Prostate gland (tissue), 2 donors: ENCODE measurements around the gene FIGNL2. TPM values are rescaled to one million over a fixed set of nuclear protein-coding genes. Genes with fewer than 3 reads are reported as not detected.

ENCODE experiments used
- DNase-seq: peaks from one replicate; pipeline ENCODE4 v3.0.0-alpha.2; 2019; ENCODE audit warnings: low spot score
- H3K27ac ChIP-seq, 2 donors: fragments of 200-600 bp; sonication (generic); 2 replicates each; pipeline ENCODE4 v1.5.1; 2017 to 2019
- H3K27me3 ChIP-seq: fragments of 200-600 bp; sonication (generic); replicated peaks from 2 replicates; pipeline ENCODE4 v1.5.1; 2019; ENCODE audit not compliant: insufficient read depth
- H3K36me3 ChIP-seq, 2 donors: fragments of 200-600 bp; sonication (generic); 1 replicate in 1 of 2; 2 replicates in 1 of 2; pipeline versions ENCODE4 v1.5.1 to v1.8.1; 2017 to 2019
- H3K4me1 ChIP-seq: fragments of 200-600 bp; sonication (generic); replicated peaks from 2 replicates; pipeline ENCODE4 v1.5.1; 2019
- H3K4me3 ChIP-seq, 2 donors: fragments of 200-600 bp; sonication (generic); 2 replicates each; pipeline ENCODE4 v1.5.1; 2017 to 2019
- H3K9me3 ChIP-seq: fragments of 200-600 bp; sonication (generic); 2 replicates; pipeline ENCODE4 v1.5.1; 2017
- POLR2A ChIP-seq: fragments of 450-650 bp; IDR thresholded peaks from one replicate; pipeline ENCODE4 v1.6.1; 2016; ENCODE audit warnings: antibody characterized with exemption, mild to moderate bottlenecking
- POLR2AphosphoS5 ChIP-seq: sonication (generic); formaldehyde crosslinking; IDR thresholded peaks from one replicate; pipeline ENCODE4 v1.6.1; 2017; ENCODE audit warnings: antibody characterized with exemption
- WGBS: methylation state at CpG from one replicate; pipeline ENCODE4 v1.1.5; 2018; 5-methylcytosine and 5-hydroxymethylcytosine counted together
- intact Hi-C: fragments of 100-400 bp; cut with DNase I; formaldehyde crosslinking; loops from one replicate; pipeline ENCODE4 v1.14.2; 2022
- total RNA-seq, 2 donors: library from RNA; depleted of rRNA; stranded (reverse); fragments of >200 nt; gene quantifications; one replicate each; pipeline ENCODE4 v1.1.0, GENCODE V29; 2016
- TF ChIP-seq, protein P1 (sequence below), 4 experiments: fragments of 200-600 bp in 2 of 4; fragments of 450-650 bp in 2 of 4; sonication (generic) in 2 of 4; IDR thresholded peaks; 1 replicate in 3 of 4; 2 replicates in 1 of 4; pipeline ENCODE4 v1.5.1; 2016 to 2019; ENCODE audit warnings: antibody characterized with exemption in 4 of 4, mild to moderate bottlenecking in 2 of 4, moderate library complexity in 2 of 4

The FIGNL2 gene
- total RNA-seq, 2 donors from 2014 or later = 0.46 to 1.4 TPM

GRCh38 chr12:51788876-51789275, 59.6 kb downstream of the FIGNL2 start:
- Histone ChIP-seq H3K36me3 (no peaks in the 10 kb centered on the region), H3K27ac (no peak overlapping the region), H3K9me3 (no peaks in the 10 kb centered on the region), H3K4me1 (no peaks in the 10 kb centered on the region), H3K4me3 (no peak overlapping the region), H3K27me3 (no peaks in the 10 kb centered on the region)
- no peak for DNase-seq
- intact Hi-C loops = no loop called here
- TF ChIP-seq POLR2A = no peak
- no peak for TF ChIP-seq POLR2AphosphoS5
- TF ChIP-seq, protein P1, sequence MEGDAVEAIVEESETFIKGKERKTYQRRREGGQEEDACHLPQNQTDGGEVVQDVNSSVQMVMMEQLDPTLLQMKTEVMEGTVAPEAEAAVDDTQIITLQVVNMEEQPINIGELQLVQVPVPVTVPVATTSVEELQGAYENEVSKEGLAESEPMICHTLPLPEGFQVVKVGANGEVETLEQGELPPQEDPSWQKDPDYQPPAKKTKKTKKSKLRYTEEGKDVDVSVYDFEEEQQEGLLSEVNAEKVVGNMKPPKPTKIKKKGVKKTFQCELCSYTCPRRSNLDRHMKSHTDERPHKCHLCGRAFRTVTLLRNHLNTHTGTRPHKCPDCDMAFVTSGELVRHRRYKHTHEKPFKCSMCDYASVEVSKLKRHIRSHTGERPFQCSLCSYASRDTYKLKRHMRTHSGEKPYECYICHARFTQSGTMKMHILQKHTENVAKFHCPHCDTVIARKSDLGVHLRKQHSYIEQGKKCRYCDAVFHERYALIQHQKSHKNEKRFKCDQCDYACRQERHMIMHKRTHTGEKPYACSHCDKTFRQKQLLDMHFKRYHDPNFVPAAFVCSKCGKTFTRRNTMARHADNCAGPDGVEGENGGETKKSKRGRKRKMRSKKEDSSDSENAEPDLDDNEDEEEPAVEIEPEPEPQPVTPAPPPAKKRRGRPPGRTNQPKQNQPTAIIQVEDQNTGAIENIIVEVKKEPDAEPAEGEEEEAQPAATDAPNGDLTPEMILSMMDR (IDR thresholded peaks at IDR 0.05) = no peak
- WGBS = 81% methylated on average over 6 of the region's 6 CpGs

- Histone ChIP-seq H3K27me3 (no peaks in the 10 kb centered on the region), H3K27ac (no peak overlapping the region), H3K9me3 (no peaks in the 10 kb centered on the region), H3K36me3 (no peaks in the 10 kb centered on the region), H3K4me1 (no peaks in the 10 kb centered on the region), H3K4me3 (no peak overlapping the region)
- DNase-seq = no peak
- intact Hi-C loops = no loop called here
- TF ChIP-seq POLR2AphosphoS5 (no peak), POLR2A (no peak)
- TF ChIP-seq, protein P1 (IDR thresholded peaks at IDR 0.05) = no peak
- 83% methylated on average over 2 of the region's 2 CpGs for WGBS
Measured at GRCh38 chr12:51785906-51786305, 62.6 kb downstream of the FIGNL2 start.

DNA sequence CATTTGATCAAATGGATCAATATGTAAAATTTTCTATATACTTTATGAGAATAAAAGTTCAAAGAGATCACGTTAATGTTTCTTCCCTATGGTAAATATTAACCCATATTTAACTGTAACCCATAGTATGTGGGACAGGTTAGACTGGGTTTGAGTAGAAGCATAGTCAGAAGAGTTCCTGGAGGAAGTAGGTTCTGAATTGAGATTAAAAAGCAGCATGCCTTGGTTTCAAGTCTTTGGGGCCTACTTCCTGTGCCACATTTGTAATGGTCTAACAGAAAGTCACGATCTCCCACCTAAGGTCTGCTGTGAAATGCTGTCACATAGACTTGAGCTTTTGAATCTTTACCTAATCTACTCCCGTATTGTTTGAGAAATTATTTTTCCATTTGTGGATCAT, 63.8 kb downstream of the FIGNL2 start:
- no peaks in the 10 kb centered on the region for H3K36me3 ChIP-seq

DNA sequence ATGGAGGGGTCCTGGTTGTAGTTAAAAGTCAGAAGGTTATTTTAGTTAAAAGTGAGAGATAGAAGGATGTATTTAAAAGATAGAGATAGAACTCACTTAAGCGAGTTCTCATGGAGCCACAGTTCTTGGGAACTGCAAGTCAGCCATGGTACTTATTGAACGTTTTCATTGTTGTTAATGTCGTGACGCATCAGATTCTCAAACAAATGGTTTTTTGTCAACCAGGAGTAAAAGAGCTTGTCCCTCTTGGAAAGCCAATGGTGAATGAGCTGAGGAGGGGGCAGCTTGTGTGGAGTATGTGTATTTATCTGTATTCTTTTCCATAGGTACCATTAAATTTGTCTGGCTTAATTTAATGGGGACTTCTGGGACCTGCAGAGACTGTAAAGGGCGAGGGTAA, 68.6 kb downstream of the FIGNL2 start:
- TF ChIP-seq POLR2AphosphoS5 = no peak
- TF ChIP-seq, protein P1 (IDR thresholded peaks at IDR 0.05) = no peak
- no peak for TF ChIP-seq POLR2A
- no peak for DNase-seq
- H3K4me1 ChIP-seq = no peaks in the 10 kb centered on the region
- 80% methylated on average over 5 of the region's 5 CpGs for WGBS
- no peak overlapping the region for H3K4me3 ChIP-seq
- H3K27me3 ChIP-seq = no peaks in the 10 kb centered on the region
- no peak overlapping the region for H3K27ac ChIP-seq
- H3K9me3 ChIP-seq = no peaks in the 10 kb centered on the region
- no peaks in the 10 kb centered on the region for H3K36me3 ChIP-seq
- intact Hi-C loops = no loop called here

More for the DNA sequence above, 63.8 kb downstream of the FIGNL2 start:
- TF ChIP-seq POLR2A (no peak), POLR2AphosphoS5 (no peak)
- TF ChIP-seq, protein P1 (IDR thresholded peaks at IDR 0.05) = no peak
- no peaks in the 10 kb centered on the region for H3K4me1 ChIP-seq
- no peak for DNase-seq
- intact Hi-C loops = no loop called here
- H3K27me3 ChIP-seq = no peaks in the 10 kb centered on the region
- no peaks in the 10 kb centered on the region for H3K9me3 ChIP-seq
- no peak overlapping the region for H3K27ac ChIP-seq
- no peak overlapping the region for H3K4me3 ChIP-seq
- 87% methylated on average over 3 of the region's 3 CpGs for WGBS

DNA sequence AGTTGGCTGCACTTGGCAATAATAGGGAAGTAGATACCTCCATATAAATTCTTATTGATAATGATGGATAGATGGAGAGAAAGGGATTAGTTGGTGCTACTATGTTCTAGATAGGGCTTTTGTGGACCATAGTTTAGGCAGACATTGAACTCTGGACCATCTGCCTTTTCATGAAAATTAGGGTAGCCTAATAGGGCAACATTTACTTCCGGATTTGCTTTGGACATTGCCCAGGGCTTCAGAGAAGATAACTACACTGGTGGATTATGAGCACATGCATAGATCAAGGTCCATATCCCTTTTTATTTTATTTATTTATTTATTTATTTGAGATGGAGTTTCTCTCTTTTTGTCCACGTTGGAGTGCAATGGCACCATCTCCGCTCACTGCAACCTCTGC, 70.5 kb downstream of the FIGNL2 start:
- intact Hi-C loops = no loop called here
- no peak for DNase-seq
- 94% methylated on average over 3 of the region's 3 CpGs for WGBS

More for the DNA sequence above, 70.5 kb downstream of the FIGNL2 start:
- Histone ChIP-seq H3K9me3 (no peaks in the 10 kb centered on the region), H3K4me3 (no peak overlapping the region), H3K27me3 (no peaks in the 10 kb centered on the region), H3K27ac (no peak overlapping the region), H3K4me1 (no peaks in the 10 kb centered on the region), H3K36me3 (no peaks in the 10 kb centered on the region)
- TF ChIP-seq POLR2A (no peak), POLR2AphosphoS5 (no peak)
- TF ChIP-seq, protein P1 (IDR thresholded peaks at IDR 0.05) = no peak
